Measurements from ENCODE around the gene MAD1L1. TPM values are rescaled to one million over a fixed set of nuclear protein-coding genes. Genes with fewer than 3 reads are reported as not detected.

Gene MAD1L1
- total RNA-seq, result 100 to 1,000 TPM in 1 of 4 donors, 10 to 100 TPM in 3; 60.3 to 149 (median 73.7) TPM

DNA sequence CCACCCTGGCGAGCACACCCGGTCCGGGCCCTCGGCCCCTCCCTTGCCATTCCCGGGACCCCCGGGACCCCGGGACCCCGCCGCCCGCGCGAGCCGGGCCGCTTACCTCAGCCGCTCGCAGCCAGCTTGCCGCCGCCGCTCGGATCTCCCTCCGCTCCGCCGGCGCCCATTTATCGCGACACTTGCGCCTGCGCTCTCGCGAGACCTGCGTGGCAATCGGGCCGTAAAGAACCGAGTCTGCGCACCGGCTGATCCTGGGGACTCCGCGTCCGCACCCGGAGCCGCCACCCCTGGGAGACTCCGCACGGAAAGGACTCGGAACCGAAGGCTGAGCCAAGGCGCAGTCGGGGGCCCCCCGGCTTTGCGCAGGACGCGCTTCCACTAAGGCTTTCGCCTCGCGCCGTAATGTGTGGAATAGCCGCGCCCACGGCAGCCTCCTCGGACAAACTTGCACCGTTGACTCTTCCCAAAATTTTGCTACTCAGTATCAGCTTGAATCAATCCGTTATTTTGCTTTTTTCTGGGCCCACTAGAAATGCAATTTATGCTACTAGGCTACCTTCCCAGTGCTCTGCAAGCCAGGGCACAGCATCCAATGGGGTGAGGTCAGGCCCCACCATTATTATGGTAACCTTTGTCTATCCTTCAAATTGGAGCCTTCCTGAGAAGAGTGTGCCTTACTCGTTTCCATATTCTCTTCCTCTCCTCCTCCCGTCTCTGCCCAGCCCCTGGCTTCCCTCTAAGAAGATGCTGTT, at the start of gene MAD1L1:
MAD1L1 (minus strand) TSS at position 180 of the 755 bp plus-strand sequence. CDS start 2,812 bp downstream, outside the sequence.
- H3K4me1 ChIP-seq, result peaks cover 0 to 37% (median 17%) of the 10 kb centered on the region in 4 donors
- peaks cover 0 to 61% (median 7%) of the 10 kb centered on the region in 3 donors for H3K36me3 ChIP-seq
- 0% methylated on average over 15 to 43 of the region's 63 CpGs for WGBS, 2 donors
- TF ChIP-seq EP300 (IDR thresholded peaks at IDR 0.05) (peak in 1 of 2 donors; percentile 65), POLR2A (IDR thresholded peaks at IDR 0.05) (peak in 1 of 2 donors; percentile 22)
- TF ChIP-seq, protein P1, sequence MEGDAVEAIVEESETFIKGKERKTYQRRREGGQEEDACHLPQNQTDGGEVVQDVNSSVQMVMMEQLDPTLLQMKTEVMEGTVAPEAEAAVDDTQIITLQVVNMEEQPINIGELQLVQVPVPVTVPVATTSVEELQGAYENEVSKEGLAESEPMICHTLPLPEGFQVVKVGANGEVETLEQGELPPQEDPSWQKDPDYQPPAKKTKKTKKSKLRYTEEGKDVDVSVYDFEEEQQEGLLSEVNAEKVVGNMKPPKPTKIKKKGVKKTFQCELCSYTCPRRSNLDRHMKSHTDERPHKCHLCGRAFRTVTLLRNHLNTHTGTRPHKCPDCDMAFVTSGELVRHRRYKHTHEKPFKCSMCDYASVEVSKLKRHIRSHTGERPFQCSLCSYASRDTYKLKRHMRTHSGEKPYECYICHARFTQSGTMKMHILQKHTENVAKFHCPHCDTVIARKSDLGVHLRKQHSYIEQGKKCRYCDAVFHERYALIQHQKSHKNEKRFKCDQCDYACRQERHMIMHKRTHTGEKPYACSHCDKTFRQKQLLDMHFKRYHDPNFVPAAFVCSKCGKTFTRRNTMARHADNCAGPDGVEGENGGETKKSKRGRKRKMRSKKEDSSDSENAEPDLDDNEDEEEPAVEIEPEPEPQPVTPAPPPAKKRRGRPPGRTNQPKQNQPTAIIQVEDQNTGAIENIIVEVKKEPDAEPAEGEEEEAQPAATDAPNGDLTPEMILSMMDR (IDR thresholded peaks at IDR 0.05), result peak in 1 of 5 experiments; percentile 34
- no peaks in the 10 kb centered on the region for H3K9me3 ChIP-seq
- no peaks in the 10 kb centered on the region for H3K27me3 ChIP-seq
- peak; percentile 85 to 86 for DNase-seq (ENCODE audit: low spot score in 2 of 2)
- peak within 1 kb of the TSS; percentile 50 to 88 (median 78) for H3K27ac ChIP-seq
- peak within 1 kb of the TSS; percentile 89 to 98 (median 92) for H3K4me3 ChIP-seq

DNA sequence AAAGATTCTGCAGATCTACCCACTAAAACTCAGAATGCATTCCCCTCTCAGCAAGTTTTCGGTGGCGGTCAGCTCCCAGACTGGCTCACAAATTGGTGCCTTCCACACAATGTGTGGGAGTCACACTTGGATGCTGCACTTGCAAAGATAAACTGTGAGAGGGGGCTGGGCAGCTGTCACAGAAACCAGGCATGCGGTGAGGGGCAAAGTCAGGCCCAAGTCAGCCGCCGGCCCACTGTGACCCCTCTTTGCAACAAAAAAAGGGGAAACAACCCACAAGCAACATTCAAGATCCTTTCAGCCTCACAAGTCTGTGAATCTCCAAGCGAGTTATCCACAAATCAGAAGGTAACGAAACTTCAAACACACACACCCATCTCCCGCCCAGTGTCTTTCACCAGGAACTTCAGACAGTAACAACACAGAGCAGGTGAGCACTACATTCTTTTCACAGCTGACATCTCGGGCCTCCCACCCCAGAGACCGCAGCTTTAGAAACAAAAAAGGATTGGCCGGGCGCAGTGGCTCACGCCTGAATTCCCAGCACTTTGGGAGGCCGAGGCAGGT, 49.5 kb upstream of the MAD1L1 start:
- peak overlapping the region in 1 of 4 donors; percentile 34 for H3K27ac ChIP-seq
- peaks cover 0 to 25% (median 0%) of the 10 kb centered on the region in 4 donors for H3K4me1 ChIP-seq
- peaks cover 0 to 8% (median 0%) of the 10 kb centered on the region in 3 donors for H3K36me3 ChIP-seq
- no peak overlapping the region for H3K4me3 ChIP-seq
- no peak for DNase-seq (ENCODE audit: low spot score in 2 of 2)
- no peaks in the 10 kb centered on the region for H3K27me3 ChIP-seq
- 73 to 76% methylated on average over 14 of the region's 14 CpGs for WGBS, 2 donors
- no peak for TF ChIP-seq EP300 (IDR thresholded peaks at IDR 0.05)
- TF ChIP-seq, protein P1 (IDR thresholded peaks at IDR 0.05), result no peak
- no peak for TF ChIP-seq POLR2A (IDR thresholded peaks at IDR 0.05)
- no peaks in the 10 kb centered on the region for H3K9me3 ChIP-seq

DNA sequence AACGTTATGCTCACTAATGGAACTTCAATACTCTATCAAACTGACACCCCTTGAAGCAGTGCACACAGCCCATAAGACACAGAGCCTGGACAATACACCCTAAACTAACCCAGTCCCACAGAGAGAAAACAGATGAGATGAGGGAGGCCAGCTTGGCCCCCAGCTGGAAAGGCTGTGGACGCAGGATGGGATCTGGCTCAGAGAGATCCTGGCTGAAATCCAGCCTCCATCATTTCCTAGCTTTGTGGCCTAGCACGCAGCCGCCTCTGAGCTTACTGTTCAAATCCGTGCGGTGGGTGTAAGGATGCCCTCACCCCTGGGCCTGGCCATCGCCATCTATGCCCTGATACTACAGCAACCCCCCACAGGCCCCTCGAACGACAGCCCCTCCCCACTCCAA, 48.8 kb upstream of the MAD1L1 start:
- Histone ChIP-seq H3K4me1 (peaks cover 0 to 25% (median 0%) of the 10 kb centered on the region in 4 donors), H3K36me3 (peaks cover 0 to 15% (median 6%) of the 10 kb centered on the region in 3 donors), H3K27ac (peak overlapping the region in 2 of 4 donors; percentile 34 to 36), H3K9me3 (no peaks in the 10 kb centered on the region), H3K27me3 (no peaks in the 10 kb centered on the region), H3K4me3 (no peak overlapping the region)
- no peak for TF ChIP-seq EP300 (IDR thresholded peaks at IDR 0.05)
- TF ChIP-seq POLR2A (IDR thresholded peaks at IDR 0.05), result no peak
- TF ChIP-seq, protein P1 (IDR thresholded peaks at IDR 0.05), result no peak
- DNase-seq (ENCODE audit: low spot score in 2 of 2), result peak in 1 of 2 donors; percentile 8
- 28 to 31% methylated on average over 9 of the region's 9 CpGs for WGBS, 2 donors

DNA sequence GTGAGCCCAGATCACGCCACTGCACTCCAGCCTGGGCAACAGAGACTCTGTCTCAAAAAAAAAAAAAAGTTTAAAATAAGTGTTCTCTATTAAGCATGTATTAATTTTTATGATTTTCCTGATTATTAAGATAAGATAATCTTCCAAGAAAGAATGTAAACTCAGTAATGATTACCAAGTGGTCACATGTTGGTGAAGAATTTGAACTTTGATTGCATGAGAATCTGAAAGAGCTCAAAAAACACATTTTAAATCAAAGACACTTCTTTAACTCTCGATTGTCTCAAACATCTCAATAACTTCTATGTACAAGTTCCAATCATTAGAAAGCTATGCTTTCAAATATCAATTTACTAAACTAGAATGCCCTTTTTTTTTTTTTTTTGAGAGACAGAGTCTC, 47.7 kb upstream of the MAD1L1 start:
- no peak overlapping the region for H3K4me3 ChIP-seq
- no peak for TF ChIP-seq EP300 (IDR thresholded peaks at IDR 0.05)
- TF ChIP-seq, protein P1 (IDR thresholded peaks at IDR 0.05), result no peak
- no peak for TF ChIP-seq POLR2A (IDR thresholded peaks at IDR 0.05)
- H3K27me3 ChIP-seq, result no peaks in the 10 kb centered on the region
- WGBS, 2 donors, result 57 to 58% methylated on average over 2 of the region's 2 CpGs
- H3K27ac ChIP-seq, result no peak overlapping the region
- H3K9me3 ChIP-seq, result no peaks in the 10 kb centered on the region
- H3K4me1 ChIP-seq, result peaks cover 0 to 25% (median 0%) of the 10 kb centered on the region in 4 donors
- peaks cover 0 to 22% (median 6%) of the 10 kb centered on the region in 3 donors for H3K36me3 ChIP-seq
- no peak for DNase-seq (ENCODE audit: low spot score in 2 of 2)

DNA sequence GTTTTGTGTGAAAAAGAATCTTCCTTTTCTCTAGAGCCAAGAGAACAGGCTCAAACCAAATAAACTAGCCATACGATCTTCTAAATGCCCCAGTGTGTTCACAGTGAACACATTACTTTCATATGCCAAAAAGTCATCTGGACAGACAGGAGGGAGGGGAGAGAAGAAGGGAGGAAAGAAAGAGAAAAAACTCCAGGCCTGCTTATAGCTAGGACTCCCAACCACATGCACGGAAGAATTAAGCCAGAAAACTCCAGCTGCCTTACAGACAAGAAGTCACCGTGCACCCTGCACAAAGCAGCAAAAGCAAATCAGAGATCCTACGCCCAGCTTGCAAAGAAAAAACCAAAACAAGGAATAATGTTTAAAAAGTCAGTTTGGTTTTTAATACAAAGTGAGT, 47.2 kb upstream of the MAD1L1 start:
- no peak overlapping the region for H3K4me3 ChIP-seq
- peak overlapping the region in 1 of 4 donors; percentile 14 for H3K27ac ChIP-seq

More for the DNA sequence above, 47.2 kb upstream of the MAD1L1 start:
- DNase-seq (ENCODE audit: low spot score in 2 of 2), result no peak
- WGBS, 2 donors, result 31 to 36% methylated on average over 4 of the region's 4 CpGs
- peaks cover 0 to 28% (median 8%) of the 10 kb centered on the region in 3 donors for H3K36me3 ChIP-seq
- no peaks in the 10 kb centered on the region for H3K27me3 ChIP-seq
- no peaks in the 10 kb centered on the region for H3K9me3 ChIP-seq
- TF ChIP-seq POLR2A (IDR thresholded peaks at IDR 0.05) (no peak), EP300 (IDR thresholded peaks at IDR 0.05) (no peak)
- TF ChIP-seq, protein P1 (IDR thresholded peaks at IDR 0.05), result no peak
- H3K4me1 ChIP-seq, result peaks cover 0 to 25% (median 0%) of the 10 kb centered on the region in 4 donors
